Neural progenitor cell (in vitro differentiated cells): Measurements from ENCODE around the gene MCM5. TPM values are rescaled to one million over a fixed set of nuclear protein-coding genes. Genes with fewer than 3 reads are reported as not detected.

ENCODE experiments used
- DNase-seq: peaks from one replicate; pipeline ENCODE4 v3.0.0-alpha.2; 2016; ENCODE audit warnings: low spot score
- H2AFZ ChIP-seq: fragments of 200-600 bp; sonication (generic); replicated peaks from 2 replicates; pipeline ENCODE4 v1.6.1; 2016; ENCODE audit warnings: antibody characterized with exemption
- H3F3A ChIP-seq: fragments of 200-600 bp; sonication (generic); 2 replicates; pipeline ENCODE4 v1.6.1; 2016; ENCODE audit warnings: antibody characterized with exemption, low read depth
- H3K27ac ChIP-seq: fragments of 200-600 bp; sonication (generic); 2 replicates; pipeline ENCODE4 v1.5.1; 2016; ENCODE audit warnings: mild to moderate bottlenecking
- H3K27me3 ChIP-seq: fragments of 200-600 bp; sonication (generic); 2 replicates; pipeline ENCODE4 v1.6.1; 2016; ENCODE audit warnings: mild to moderate bottlenecking, moderate library complexity
- H3K36me3 ChIP-seq: fragments of 200-600 bp; sonication (generic); 2 replicates; pipeline ENCODE4 v1.5.1; 2016
- H3K4me1 ChIP-seq: fragments of 200-600 bp; sonication (generic); 2 replicates; pipeline ENCODE4 v1.6.1; 2016; ENCODE audit warnings: mixed run types
- H3K4me2 ChIP-seq: fragments of 200-600 bp; sonication (generic); 2 replicates; pipeline ENCODE4 v1.6.1; 2016
- H3K4me3 ChIP-seq: fragments of 200-600 bp; sonication (generic); 2 replicates; pipeline ENCODE4 v1.5.1; 2016
- H3K79me2 ChIP-seq: fragments of 200-600 bp; sonication (generic); 2 replicates; pipeline ENCODE4 v1.6.1; 2016; ENCODE audit warnings: low read depth
- H3K9ac ChIP-seq: fragments of 200-600 bp; sonication (generic); 2 replicates; pipeline ENCODE4 v1.6.1; 2016
- H3K9me3 ChIP-seq: fragments of 200-600 bp; sonication (generic); 2 replicates; pipeline ENCODE4 v1.5.1; 2016; ENCODE audit warnings: low read depth
- H4K20me1 ChIP-seq: fragments of 200-600 bp; sonication (generic); 2 replicates; pipeline ENCODE4 v1.6.1; 2016; ENCODE audit warnings: low read depth
- H3K27ac Mint-ChIP-seq: 3 replicates; pipeline ENCODE4 v1.8.0; 2021; ENCODE audit warnings: mixed read lengths
- H3K27me3 Mint-ChIP-seq: 2 replicates; pipeline ENCODE4 v1.8.0; 2022; ENCODE audit warnings: low read depth, mild to moderate bottlenecking, inconsistent platforms, moderate library complexity, mixed read lengths; ENCODE audit not compliant: insufficient read depth
- H3K36me3 Mint-ChIP-seq: 3 replicates; pipeline ENCODE4 v1.8.0; 2021; ENCODE audit warnings: mixed read lengths
- H3K4me1 Mint-ChIP-seq: 3 replicates; pipeline ENCODE4 v1.8.0; 2021; ENCODE audit warnings: mixed read lengths
- H3K4me3 Mint-ChIP-seq: 3 replicates; pipeline ENCODE4 v1.8.0; 2021; ENCODE audit warnings: mild to moderate bottlenecking, moderate library complexity, mixed read lengths
- H3K9me3 Mint-ChIP-seq: 3 replicates; pipeline ENCODE4 v1.8.0; 2020; ENCODE audit warnings: mixed read lengths
- CTCF ChIP-seq: fragments of 200-600 bp; sonication (generic); IDR thresholded peaks from 2 replicates; pipeline ENCODE4 v1.5.1; 2017; ENCODE audit warnings: antibody characterized with exemption, mild to moderate bottlenecking
- EZH2 ChIP-seq: fragments of 200-600 bp; sonication (generic); IDR thresholded peaks from 2 replicates; pipeline ENCODE4 v1.6.1; 2017; ENCODE audit warnings: antibody characterized with exemption, mild to moderate bottlenecking, moderate library complexity
- EZH2phosphoT487 ChIP-seq: fragments of 200-600 bp; sonication (generic); IDR thresholded peaks from 2 replicates; pipeline ENCODE4 v1.6.1; 2017; ENCODE audit warnings: antibody characterized with exemption
- total RNA-seq: library from RNA; depleted of rRNA; stranded (reverse); fragments of >200 nt; gene quantifications from 2 replicates; pipeline ENCODE4 v1.2.3, GENCODE V29; 2015; ENCODE audit warnings: low replicate concordance

Gene MCM5
- total RNA-seq, 1 donor from 2014 or later, result 131 TPM

DNA sequence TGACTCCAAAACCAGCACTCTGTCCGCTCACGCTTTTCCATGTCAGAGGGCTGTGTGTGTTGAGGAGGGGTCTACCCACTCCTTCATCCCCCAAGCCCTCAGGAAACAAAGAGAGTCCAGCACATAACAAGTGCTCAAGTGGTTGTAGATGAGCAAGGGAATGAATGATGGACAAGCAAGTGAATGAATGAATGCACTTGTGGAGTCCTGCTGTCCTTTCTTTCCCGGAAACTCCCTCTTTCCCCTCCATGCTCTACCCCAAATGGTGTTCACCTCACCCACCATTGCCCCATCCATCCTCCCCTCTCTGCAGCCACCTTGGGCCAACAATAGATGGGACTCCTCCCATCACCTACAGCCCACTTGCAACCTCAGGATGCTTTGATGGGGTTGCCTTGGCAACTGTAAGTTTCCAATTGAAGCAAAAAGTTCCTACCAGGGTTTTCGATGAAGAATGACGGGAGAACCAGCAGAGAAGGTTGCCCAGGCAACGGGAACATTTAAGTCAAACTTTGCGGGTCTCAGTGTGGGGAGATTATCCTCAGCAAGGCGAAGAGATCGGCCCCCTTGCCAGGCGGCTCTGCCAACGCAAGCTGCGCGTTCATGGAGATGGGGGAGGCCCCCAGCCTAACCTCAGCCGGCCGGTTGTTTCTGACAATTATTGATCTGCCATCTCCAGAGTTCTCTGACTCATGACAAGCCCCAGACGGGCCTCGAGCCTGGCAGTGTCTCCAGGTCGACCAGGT lies 51.1 kb downstream of the MCM5 start:
- peaks cover 7% of the 10 kb centered on the region for H3F3A ChIP-seq
- peaks cover 10% of the 10 kb centered on the region for H3K27me3 Mint-ChIP-seq
- no peak overlapping the region for H3K9ac ChIP-seq
- H3K79me2 ChIP-seq, result no peaks in the 10 kb centered on the region
- TF ChIP-seq CTCF (no peak), EZH2 (no peak), EZH2phosphoT487 (no peak)
- no peaks in the 10 kb centered on the region for H3K9me3 Mint-ChIP-seq
- no peaks in the 10 kb centered on the region for H3K27me3 ChIP-seq
- no peaks in the 10 kb centered on the region for H3K36me3 ChIP-seq
- H3K4me3 Mint-ChIP-seq, result peak overlapping the region; percentile 3
- H3K4me1 ChIP-seq, result peaks cover 9% of the 10 kb centered on the region
- peaks cover 11% of the 10 kb centered on the region for H3K36me3 Mint-ChIP-seq
- H3K4me1 Mint-ChIP-seq, result peaks cover 25% of the 10 kb centered on the region
- H3K27ac ChIP-seq, result no peak overlapping the region
- no peak overlapping the region for H2AFZ ChIP-seq
- H3K27ac Mint-ChIP-seq, result peak overlapping the region; percentile 87
- no peak for DNase-seq
- H3K4me2 ChIP-seq, result peak overlapping the region; percentile 20
- H4K20me1 ChIP-seq, result no peaks in the 10 kb centered on the region
- no peak overlapping the region for H3K4me3 ChIP-seq
- no peaks in the 10 kb centered on the region for H3K9me3 ChIP-seq

- Mint-ChIP-seq H3K4me1 (peaks cover 25% of the 10 kb centered on the region), H3K27me3 (peaks cover 10% of the 10 kb centered on the region), H3K4me3 (no peak overlapping the region), H3K27ac (peak overlapping the region; percentile 87), H3K9me3 (no peaks in the 10 kb centered on the region), H3K36me3 (peaks cover 8% of the 10 kb centered on the region)
- no peak overlapping the region for H3K4me3 ChIP-seq
- H4K20me1 ChIP-seq, result no peaks in the 10 kb centered on the region
- H3K9ac ChIP-seq, result no peak overlapping the region
- H3K79me2 ChIP-seq, result no peaks in the 10 kb centered on the region
- H3K27me3 ChIP-seq, result no peaks in the 10 kb centered on the region
- no peak overlapping the region for H2AFZ ChIP-seq
- peaks cover 9% of the 10 kb centered on the region for H3K4me1 ChIP-seq
- H3K9me3 ChIP-seq, result no peaks in the 10 kb centered on the region
- H3K27ac ChIP-seq, result no peak overlapping the region
- H3K4me2 ChIP-seq, result peak overlapping the region; percentile 20
- TF ChIP-seq EZH2, result no peak
- no peaks in the 10 kb centered on the region for H3K36me3 ChIP-seq
- peaks cover 7% of the 10 kb centered on the region for H3F3A ChIP-seq
- no peak for DNase-seq
Observed at GRCh38 chr22:35451592-35451991, 51.7 kb downstream of the MCM5 start.

GRCh38 chr22:35452351-35452781 lies 52.4 kb downstream of the MCM5 start:
- H3K27me3 ChIP-seq, result no peaks in the 10 kb centered on the region
- H3F3A ChIP-seq, result peaks cover 7% of the 10 kb centered on the region
- H3K36me3 ChIP-seq, result no peaks in the 10 kb centered on the region
- peaks cover 25% of the 10 kb centered on the region for H3K4me1 Mint-ChIP-seq
- H4K20me1 ChIP-seq, result no peaks in the 10 kb centered on the region
- peaks cover 10% of the 10 kb centered on the region for H3K27me3 Mint-ChIP-seq
- peaks cover 8% of the 10 kb centered on the region for H3K36me3 Mint-ChIP-seq
- no peak overlapping the region for H3K9ac ChIP-seq
- no peak overlapping the region for H3K4me3 ChIP-seq
- H3K4me1 ChIP-seq, result peaks cover 9% of the 10 kb centered on the region
- no peak overlapping the region for H3K4me2 ChIP-seq
- TF ChIP-seq EZH2 (no peak), EZH2phosphoT487 (no peak), CTCF (no peak)
- H2AFZ ChIP-seq, result no peak overlapping the region
- no peak overlapping the region for H3K27ac ChIP-seq
- DNase-seq, result no peak
- no peaks in the 10 kb centered on the region for H3K9me3 Mint-ChIP-seq
- H3K79me2 ChIP-seq, result no peaks in the 10 kb centered on the region
- H3K4me3 Mint-ChIP-seq, result no peak overlapping the region
- peak overlapping the region; percentile 83 for H3K27ac Mint-ChIP-seq
- H3K9me3 ChIP-seq, result no peaks in the 10 kb centered on the region
